ENCODE measurements around the gene JMJD8. TPM values are rescaled to one million over a fixed set of nuclear protein-coding genes. Genes with fewer than 3 reads are reported as not detected.

The JMJD8 gene
- total RNA-seq, 1 donor from 2014 or later, result 47.0 TPM

GRCh38 chr16:668519-669171 is 15.5 kb downstream of the JMJD8 start:
- TF ChIP-seq CTCF (IDR thresholded peaks at IDR 0.05), result no peak
- Mint-ChIP-seq H3K27me3 (no peaks in the 10 kb centered on the region), H3K4me3 (peak overlapping the region; percentile 73), H3K27ac (no peak overlapping the region), H3K9me3 (no peaks in the 10 kb centered on the region), H3K4me1 (peaks cover 12% of the 10 kb centered on the region), H3K36me3 (ENCODE audit: low read depth) (peaks cover 33% of the 10 kb centered on the region)
- CTCF ChIA-PET, result interaction anchor here (1.2 to 1.5 kb wide), 2 partner anchors 10 to 13 kb away, joined by 3 read pairs; no protein-coding TSS in a partner anchor
- DNase-seq, result no peak
- ATAC-seq (ENCODE audit: low read depth), result no peak
- POLR2A ChIA-PET, result interaction anchor here (1.1 to 5.1 kb wide), 6 partner anchors 8 to 82 kb away, joined by 3 to 41 read pairs (median 5); partner anchors contain the start of genes ANTKMT, JMJD8, STUB1 and WDR24
- intact Hi-C loops (cut with micrococcal nuclease), result loop anchor here (1.0 to 5.0 kb wide), 5 partner anchors 12 to 141 kb away; partner anchors contain the start of genes CAPN15, METTL26, STUB1 and WDR90

- ChIA-PET POLR2A (interaction anchor here (0.5 to 5.1 kb wide), 8 partner anchors 8 to 561 kb away, joined by 3 to 41 read pairs (median 5); partner anchors contain the start of genes ANTKMT, JMJD8, STUB1 and WDR24), CTCF (interaction anchor here (1.2 to 1.5 kb wide), 2 partner anchors 10 to 14 kb away, joined by 3 read pairs; no protein-coding TSS in a partner anchor)
- no peaks in the 10 kb centered on the region for H3K9me3 Mint-ChIP-seq
- intact Hi-C loops (cut with micrococcal nuclease), result loop anchor here (1.0 to 5.0 kb wide), 6 partner anchors 12 to 141 kb away; partner anchors contain the start of genes CAPN15, METRN, METTL26 and STUB1
- DNase-seq (peak; percentile 96), ATAC-seq (ENCODE audit: low read depth) (peak; percentile 98)
- peaks cover 28% of the 10 kb centered on the region for H3K36me3 Mint-ChIP-seq (ENCODE audit: low read depth)
- H3K27me3 Mint-ChIP-seq, result no peaks in the 10 kb centered on the region
- peak within 1 kb of the TSS; percentile 80 for H3K4me3 Mint-ChIP-seq
- H3K27ac Mint-ChIP-seq, result peak within 1 kb of the TSS; percentile 80
- H3K4me1 Mint-ChIP-seq, result peaks cover 12% of the 10 kb centered on the region
- TF ChIP-seq CTCF (IDR thresholded peaks at IDR 0.05), result peak; percentile 7
These were observed 16.2 kb downstream of the JMJD8 start, which contains the start of gene RHOT2 for GRCh38 chr16:667780-668518. TSS of gene RHOT2 (plus strand) at chr16:668132. CDS start at chr16:668200, 68 bp downstream.

- ATAC-seq (ENCODE audit: low read depth), result no peak
- CTCF ChIA-PET, result interaction anchor here (1.2 to 1.5 kb wide), 2 partner anchors 11 to 15 kb away, joined by 3 read pairs; no protein-coding TSS in a partner anchor
- intact Hi-C loops (cut with micrococcal nuclease), result loop anchor here (1.0 to 5.0 kb wide), 2 partner anchors 48 to 140 kb away; partner anchors contain the start of genes CAPN15 and METRN
These were observed 16.9 kb downstream of the JMJD8 start for GRCh38 chr16:667113-667779.

GRCh38 chr16:666572-666971 is 17.6 kb downstream of the JMJD8 start:
- Mint-ChIP-seq H3K36me3 (ENCODE audit: low read depth) (peaks cover 16% of the 10 kb centered on the region), H3K27ac (no peak overlapping the region), H3K27me3 (no peaks in the 10 kb centered on the region), H3K9me3 (no peaks in the 10 kb centered on the region), H3K4me3 (no peak overlapping the region), H3K4me1 (peaks cover 12% of the 10 kb centered on the region)
- no peak for TF ChIP-seq CTCF (IDR thresholded peaks at IDR 0.05)
- DNase-seq, result no peak
- ChIA-PET CTCF (interaction anchor here (1.2 kb wide), 1 partner anchor 88 kb away, joined by 4 read pairs; no protein-coding TSS in a partner anchor), POLR2A (interaction anchor here (1.1 to 5.1 kb wide), 3 partner anchors 14 to 30 kb away, joined by 3 to 41 read pairs (median 14); partner anchors contain the start of genes METTL26, STUB1 and WDR24)
- ATAC-seq (ENCODE audit: low read depth), result no peak
- intact Hi-C loops (cut with micrococcal nuclease), result loop anchor here (5.0 kb wide), 1 partner anchor 139 kb away; the partner anchor contains the start of gene CAPN15

More at GRCh38 chr16:667113-667779, 16.9 kb downstream of the JMJD8 start:
- peak overlapping the region; percentile 80 for H3K27ac Mint-ChIP-seq
- H3K9me3 Mint-ChIP-seq, result no peaks in the 10 kb centered on the region
- H3K4me3 Mint-ChIP-seq, result peak overlapping the region; percentile 80
- H3K4me1 Mint-ChIP-seq, result peaks cover 12% of the 10 kb centered on the region
- POLR2A ChIA-PET, result interaction anchor here (0.5 to 5.1 kb wide), 7 partner anchors 9 to 560 kb away, joined by 3 to 41 read pairs (median 5); partner anchors contain the start of genes ANTKMT, JMJD8, STUB1 and WDR24
- no peaks in the 10 kb centered on the region for H3K27me3 Mint-ChIP-seq
- DNase-seq, result no peak
- peaks cover 22% of the 10 kb centered on the region for H3K36me3 Mint-ChIP-seq (ENCODE audit: low read depth)
- TF ChIP-seq CTCF (IDR thresholded peaks at IDR 0.05), result no peak

All from activated B cell treated with CpG ODN at 0.5 μM for 24 hours (primary cell).